IMR-90 (cell line): ENCODE data around the gene ORC5. TPM values are rescaled to one million over a fixed set of nuclear protein-coding genes. Genes with fewer than 3 reads are reported as not detected.

ENCODE experiments used
- ATAC-seq: fragments of 200-7000 bp; cut with Tn5 transposase; 2 replicates; pipeline ENCODE4 v1.9.1; 2020; ENCODE audit warnings: low read depth, mild to moderate bottlenecking, moderate library complexity
- BruUV-seq: library from RNA; stranded (reverse); fragments of 400-500 nt; replicated peaks from 2 replicates; lab custom pipeline; 2021; lab: Mats Ljungman, UMichigan
- CTCF ChIA-PET: fragments of 300-600 bp; formaldehyde crosslinking; extraction: SDS; loops from one replicate; lab custom pipeline; 2021; ENCODE audit warnings: antibody characterized with exemption; lab: Yijun Ruan, JAX
- POLR2A ChIA-PET: fragments of 300-600 bp; sonication (Branson Sonifier 250); formaldehyde crosslinking; loops from one replicate; lab custom pipeline; 2022; ENCODE audit warnings: antibody characterized with exemption; ENCODE audit not compliant: unreplicated experiment; lab: Charles Lee
- DNase-seq: peaks from one replicate; pipeline ENCODE4 v3.0.0; 2013
- H2AFZ ChIP-seq: replicated peaks from 2 replicates; pipeline ENCODE3; 2013; ENCODE audit warnings: low read length, mild to moderate bottlenecking; ENCODE audit not compliant: poor library complexity
- H2AK5ac ChIP-seq: 2 replicates; pipeline ENCODE4 v1.6.1; 2013; ENCODE audit warnings: low read depth, low read length, inconsistent platforms
- H2AK9ac ChIP-seq: replicated peaks from 2 replicates; pipeline ENCODE3; 2013; ENCODE audit warnings: mild to moderate bottlenecking, low read depth, low read length, moderate library complexity; ENCODE audit not compliant: poor library complexity
- H2BK120ac ChIP-seq: 2 replicates; pipeline ENCODE4 v1.6.1; 2013; ENCODE audit warnings: low read depth, low read length, inconsistent platforms
- H2BK15ac ChIP-seq: 3 replicates; pipeline ENCODE4 v1.6.1; 2013; ENCODE audit warnings: low read depth, low read length, inconsistent platforms
- H2BK20ac ChIP-seq: 2 replicates; pipeline ENCODE4 v1.6.1; 2013; ENCODE audit warnings: low read depth, mild to moderate bottlenecking, inconsistent platforms, low read length, moderate library complexity
- H2BK5ac ChIP-seq: 2 replicates; pipeline ENCODE4 v1.6.1; 2013; ENCODE audit warnings: mild to moderate bottlenecking, low read depth, low read length, inconsistent platforms; ENCODE audit not compliant: poor library complexity, severe bottlenecking
- H3K14ac ChIP-seq: replicated peaks from 2 replicates; pipeline ENCODE4 v1.6.1; 2013; ENCODE audit warnings: low read depth, low read length, inconsistent platforms
- H3K18ac ChIP-seq: 2 replicates; pipeline ENCODE4 v1.6.1; 2013; ENCODE audit warnings: low read depth, low read length, control low read depth
- H3K23ac ChIP-seq: 2 replicates; pipeline ENCODE4 v1.6.1; 2013; ENCODE audit warnings: low read depth, low read length, inconsistent platforms
- H3K27ac ChIP-seq: 2 replicates; pipeline ENCODE4 v1.5.1; 2013; ENCODE audit warnings: mild to moderate bottlenecking, control low read depth, low read length; ENCODE audit not compliant: insufficient read depth
- H3K27me3 ChIP-seq: 2 replicates; pipeline ENCODE4 v1.6.1; 2013; ENCODE audit warnings: low read length; ENCODE audit not compliant: control insufficient read depth, insufficient read depth
- H3K36me3 ChIP-seq: 2 replicates; pipeline ENCODE4 v1.6.1; 2013; ENCODE audit warnings: low read length, mixed read lengths; ENCODE audit not compliant: control insufficient read depth, insufficient read depth
- H3K4ac ChIP-seq: 2 replicates; pipeline ENCODE4 v1.6.1; 2013; ENCODE audit warnings: low read depth, low read length, inconsistent platforms
- H3K4me1 ChIP-seq: 2 replicates; pipeline ENCODE4 v1.6.1; 2013; ENCODE audit warnings: low read length, mixed read lengths; ENCODE audit not compliant: control insufficient read depth, insufficient read depth
- H3K4me2 ChIP-seq: 2 replicates; pipeline ENCODE4 v1.6.1; 2013; ENCODE audit warnings: low read depth, mild to moderate bottlenecking, control low read depth, low read length, moderate library complexity
- H3K4me3 ChIP-seq: 2 replicates; pipeline ENCODE4 v1.5.1; 2013; ENCODE audit warnings: low read depth, mild to moderate bottlenecking, control low read depth, low read length, moderate library complexity; ENCODE audit not compliant: insufficient read depth
- H3K56ac ChIP-seq: 2 replicates; pipeline ENCODE4 v1.6.1; 2013; ENCODE audit warnings: low read length, inconsistent platforms; ENCODE audit not compliant: insufficient read depth; ENCODE audit errors: extremely low read depth
- H3K79me1 ChIP-seq, 2 experiments: 2 replicates each; pipeline ENCODE4 v1.6.1; 2013; ENCODE audit warnings: low read length in 2 of 2, inconsistent platforms in 1 of 2, low read depth in 1 of 2
- H3K9ac ChIP-seq: 2 replicates; pipeline ENCODE4 v1.6.1; 2013; ENCODE audit warnings: low read depth, low read length, control low read depth
- H3K9me1 ChIP-seq: 2 replicates; pipeline ENCODE4 v1.6.1; 2013; ENCODE audit warnings: low read length, inconsistent platforms; ENCODE audit not compliant: insufficient read depth
- H3K9me3 ChIP-seq: 2 replicates; pipeline ENCODE4 v1.6.1; 2013; ENCODE audit warnings: low read length; ENCODE audit not compliant: control insufficient read depth, insufficient read depth
- H4K20me1 ChIP-seq: 2 replicates; pipeline ENCODE4 v1.6.1; 2013; ENCODE audit warnings: low read length, inconsistent platforms; ENCODE audit not compliant: insufficient read depth
- H4K5ac ChIP-seq: 2 replicates; pipeline ENCODE4 v1.6.1; 2013; ENCODE audit warnings: mild to moderate bottlenecking, low read depth, low read length, control low read depth
- H4K8ac ChIP-seq, 2 experiments: 2 replicates each; pipeline ENCODE4 v1.6.1; 2013; ENCODE audit warnings: low read depth in 2 of 2, low read length in 2 of 2, control low read depth in 1 of 2, inconsistent platforms in 1 of 2
- H4K91ac ChIP-seq: 2 replicates; pipeline ENCODE4 v1.6.1; 2013; ENCODE audit warnings: low read depth, low read length, inconsistent platforms; ENCODE audit not compliant: insufficient read depth
- BHLHE40 ChIP-seq: fragments of 150-350 bp; IDR thresholded peaks from 2 replicates; pipeline ENCODE4 v1.6.1; 2016; ENCODE audit warnings: mild to moderate bottlenecking, low read depth, low read length
- CHD1 ChIP-seq: IDR thresholded peaks from 2 replicates; pipeline ENCODE4 v1.6.1; 2012; ENCODE audit warnings: low read depth, low read length, improper control_type of control experiment
- CTCF ChIP-seq: conservative IDR thresholded peaks from 2 replicates; pipeline ENCODE4 v1.5.1; 2012; ENCODE audit warnings: mild to moderate bottlenecking, low read depth, low read length, improper control_type of control experiment
- ELK1 ChIP-seq: fragments of 150-350 bp; IDR thresholded peaks from 2 replicates; pipeline ENCODE4 v1.6.1; 2016; ENCODE audit warnings: low read depth, mild to moderate bottlenecking, low read length, moderate library complexity, borderline replicate concordance
- FOS ChIP-seq: fragments of 150-350 bp; IDR thresholded peaks from 2 replicates; pipeline ENCODE4 v1.6.1; 2016; ENCODE audit warnings: low read depth, low read length
- MAFK ChIP-seq: IDR thresholded peaks from 2 replicates; pipeline ENCODE4 v1.6.1; 2012; ENCODE audit warnings: low read depth, low read length, improper control_type of control experiment
- MAZ ChIP-seq: IDR thresholded peaks from 2 replicates; pipeline ENCODE4 v1.6.1; 2012; ENCODE audit warnings: low read depth, mild to moderate bottlenecking, low read length, improper control_type of control experiment, moderate library complexity, borderline replicate concordance
- MXI1 ChIP-seq: IDR thresholded peaks from 2 replicates; pipeline ENCODE4 v1.6.1; 2012; ENCODE audit warnings: low read depth, mild to moderate bottlenecking, low read length, moderate library complexity, borderline replicate concordance
- NFE2L2 ChIP-seq: fragments of 150-350 bp; IDR thresholded peaks from 2 replicates; pipeline ENCODE4 v1.6.1; 2016; ENCODE audit warnings: low read depth, mild to moderate bottlenecking, low read length
- POLR2A ChIP-seq: IDR thresholded peaks from 2 replicates; pipeline ENCODE4 v1.6.1; 2012; ENCODE audit warnings: mild to moderate bottlenecking, low read depth, low read length
- RCOR1 ChIP-seq: IDR thresholded peaks from 2 replicates; pipeline ENCODE4 v1.6.1; 2012; ENCODE audit warnings: mild to moderate bottlenecking, low read length, improper control_type of control experiment; ENCODE audit not compliant: insufficient replicate concordance
- RFX5 ChIP-seq: IDR thresholded peaks from 2 replicates; pipeline ENCODE4 v1.8.0; 2012; ENCODE audit warnings: low read depth, mild to moderate bottlenecking, low read length, moderate library complexity
- SMC3 ChIP-seq: fragments of 150-350 bp; IDR thresholded peaks from 2 replicates; pipeline ENCODE4 v1.6.1; 2016; ENCODE audit warnings: low read depth, mild to moderate bottlenecking, antibody characterized with exemption, low read length, moderate library complexity
- USF2 ChIP-seq: fragments of 150-350 bp; IDR thresholded peaks from 2 replicates; pipeline ENCODE4 v1.6.1; 2017; ENCODE audit warnings: mild to moderate bottlenecking, antibody characterized with exemption, low read length, low read depth
- WGBS, 2 experiments: methylation state at CpG; one replicate each; pipeline versions ENCODE4 v1.1.5 to v1.1.7; 2013; ENCODE audit warnings: missing lambda C conversion rate in 2 of 2; ENCODE audit not compliant: insufficient read length in 1 of 2; ENCODE audit errors: extremely low coverage in 2 of 2; 5-methylcytosine and 5-hydroxymethylcytosine counted together
- dilution Hi-C: fragments of 300-500 bp; cut with HindIII; formaldehyde crosslinking; loops from one replicate; pipeline ENCODE4 v1.14.3; 2018; ENCODE audit warnings: low sequenced_read_pairs; ENCODE audit not compliant: unreplicated experiment
- in situ Hi-C: fragments of 300-500 bp; cut with MboI; formaldehyde crosslinking; loops from 3 replicates; pipeline ENCODE4 v1.14.3; 2019; ENCODE audit warnings: low sequenced_read_pairs, inconsistent platforms, mixed read lengths
- intact Hi-C: fragments of 100-400 bp; cut with micrococcal nuclease; formaldehyde crosslinking; loops from 2 replicates; pipeline ENCODE4 v1.10.0; 2022
- polyA plus RNA-seq, 3 experiments: library from polyadenylated mRNA; depleted of rRNA; stranded (reverse); fragments of >200 nt; gene quantifications; 2 replicates each; pipeline ENCODE4 v1.2.3, GENCODE V29; 2012; ENCODE audit warnings: low replicate concordance in 1 of 3
- total RNA-seq: library from RNA; depleted of rRNA; stranded (reverse); fragments of >200 nt; gene quantifications from 2 replicates; pipeline ENCODE4 v1.2.3, GENCODE V29; 2012

The ORC5 gene
- total and polyA plus RNA-seq, 2 of the 4 experiments (the other 2 are of a cell fraction), result 7.9 to 18.8 TPM

GRCh38 chr7:104240401-104240800, 32.6 kb upstream of the ORC5 start:
- ChIA-PET POLR2A (no interaction called here), CTCF (interaction anchor here (1.1 kb wide), 1 partner anchor 9 kb away, joined by 6 read pairs; no protein-coding TSS in a partner anchor)
- Histone ChIP-seq H2BK20ac (no peak overlapping the region), H3K9ac (no peak overlapping the region), H3K23ac (no peak overlapping the region), H3K4me2 (no peak overlapping the region), H2AK9ac (no peak overlapping the region), H2AK5ac (no peak overlapping the region), H3K9me1 (no peaks in the 10 kb centered on the region), H2AFZ (no peak overlapping the region), H4K8ac (no peak overlapping the region), H2BK5ac (no peak overlapping the region), H3K79me1 (no peaks in the 10 kb centered on the region), H4K91ac (no peak overlapping the region), H4K20me1 (no peaks in the 10 kb centered on the region), H3K27me3 (peaks cover 3% of the 10 kb centered on the region), H3K9me3 (no peaks in the 10 kb centered on the region), H3K4ac (no peak overlapping the region), H4K5ac (no peak overlapping the region), H3K14ac (no peak overlapping the region), H3K4me1 (no peaks in the 10 kb centered on the region), H3K4me3 (no peak overlapping the region), H3K27ac (no peak overlapping the region), H2BK120ac (no peak overlapping the region), H2BK15ac (no peak overlapping the region), H3K36me3 (no peaks in the 10 kb centered on the region), H3K18ac (no peak overlapping the region), H3K56ac (no peak overlapping the region)
- intact Hi-C loops (no loop called here), in situ Hi-C loops (no loop called here), dilution Hi-C loops (no loop called here)
- DNase-seq (no peak), ATAC-seq (no peak)
- 17% methylated on average over 5 of the region's 5 CpGs; no CpG with 5 or more reads in 1 of the 2 experiments for WGBS, 2 experiments
- TF ChIP-seq CTCF, result no peak
- no peak for TF ChIP-seq CHD1
- no peak for TF ChIP-seq USF2
- TF ChIP-seq POLR2A, result no peak
- no peak for TF ChIP-seq SMC3
- TF ChIP-seq ELK1, result no peak
- TF ChIP-seq MAZ, result no peak
- no peak for TF ChIP-seq NFE2L2
- TF ChIP-seq BHLHE40, result no peak
- no peak for TF ChIP-seq MAFK
- no peak for TF ChIP-seq RFX5
- no peak for TF ChIP-seq MXI1
- TF ChIP-seq RCOR1, result no peak
- TF ChIP-seq FOS, result no peak
- BruUV-seq, result no TSS peak
